GM18511 (cell line): ENCODE data around the gene GRM8.
A peak's percentile ranks its signal among the peaks of the same experiment; 100 is the strongest.

Source experiments
- ATAC-seq: cut with Tn5 transposase; IDR thresholded peaks from one replicate; pipeline ENCODE4 v1.9.1; 2021; ENCODE audit warnings: mild to moderate bottlenecking, moderate library complexity; ENCODE audit not compliant: unreplicated experiment

The GRM8 gene

DNA sequence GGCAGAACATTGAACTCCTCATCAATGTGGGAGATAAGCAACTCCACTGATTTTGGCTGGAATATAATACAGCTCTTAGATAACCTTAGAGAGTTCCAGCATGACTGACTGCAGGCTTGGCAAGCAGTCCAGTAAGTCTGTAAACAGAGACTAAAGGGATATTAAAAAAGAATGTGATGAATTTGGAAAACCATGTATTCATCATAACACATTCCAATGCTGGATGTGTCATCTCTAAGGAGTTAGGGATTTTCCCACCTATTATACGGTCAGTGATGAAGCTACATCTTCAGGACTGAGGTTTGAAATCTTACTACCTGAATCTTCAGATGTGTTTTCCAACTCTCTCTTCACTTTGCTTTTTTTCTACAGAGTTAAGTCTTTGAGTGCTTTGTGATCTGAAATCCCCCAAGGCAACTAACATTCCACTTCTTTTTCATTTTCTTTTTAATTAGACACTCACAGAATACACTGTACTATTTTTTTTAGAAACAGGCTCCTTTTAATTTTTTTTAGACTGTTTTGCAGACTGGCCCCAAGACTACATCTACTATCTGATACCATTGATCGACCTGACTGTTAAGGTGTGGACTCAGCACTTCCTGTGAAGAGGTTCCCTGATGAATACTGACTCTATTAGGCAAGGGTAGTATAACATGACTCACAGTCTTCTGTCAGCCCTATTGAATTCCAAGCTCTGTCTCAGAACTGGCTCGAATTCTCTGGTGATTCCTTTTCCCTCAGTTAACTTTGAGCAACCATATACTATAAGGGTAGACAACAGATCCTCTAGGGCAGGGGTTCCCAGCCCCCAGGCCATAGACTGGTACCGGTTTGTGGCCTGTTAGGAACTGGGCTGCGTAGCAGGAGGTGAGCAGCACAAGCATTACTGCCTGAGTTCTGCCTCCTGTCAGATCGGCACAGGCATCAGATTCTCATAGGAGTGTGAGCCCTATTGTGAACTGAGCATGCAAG is 678.2 kb downstream of the GRM8 start:
- ATAC-seq, result no peak

DNA sequence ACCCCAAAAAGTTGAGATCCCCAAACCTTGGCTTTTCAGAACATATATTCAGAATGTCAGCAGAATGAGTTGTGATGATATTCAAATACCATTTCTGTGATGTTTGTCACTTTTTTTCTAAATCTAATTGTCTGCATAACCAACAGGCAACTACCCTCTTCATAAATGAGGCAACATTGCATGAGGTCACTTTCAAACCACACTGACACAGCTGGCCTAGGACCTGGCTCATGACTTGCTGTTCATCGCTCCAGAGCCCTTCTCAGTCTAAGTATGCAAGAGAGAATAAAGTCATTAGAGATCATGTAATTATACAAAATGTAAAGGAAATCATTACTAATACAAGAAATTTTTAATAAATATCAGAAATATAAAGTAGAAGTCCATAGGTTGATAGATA is 681.9 kb downstream of the GRM8 start:
- no peak for ATAC-seq

DNA sequence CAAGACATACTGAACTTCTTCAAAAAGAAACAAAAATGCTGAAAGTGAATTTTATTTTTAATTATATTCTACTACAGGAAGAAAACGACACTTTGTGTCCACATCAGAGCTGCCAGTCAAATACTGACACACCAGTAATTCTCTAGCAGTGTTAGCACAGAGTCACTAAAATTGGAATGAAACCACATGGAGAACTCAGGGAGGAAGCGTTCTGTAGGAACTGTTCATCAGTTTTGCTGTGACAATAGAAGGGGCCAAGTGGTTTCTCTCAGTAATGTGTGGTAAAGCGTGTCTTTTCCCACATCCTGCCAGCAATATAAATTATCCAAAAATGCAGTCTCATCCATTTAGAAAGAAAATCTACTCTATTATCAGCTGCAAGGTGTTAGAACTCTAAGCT is 683.3 kb downstream of the GRM8 start:
- ATAC-seq, result peak; percentile 62

GRCh38 chr7:126557271-126557670 is 695.5 kb downstream of the GRM8 start:
- peak; percentile 58 for ATAC-seq

DNA sequence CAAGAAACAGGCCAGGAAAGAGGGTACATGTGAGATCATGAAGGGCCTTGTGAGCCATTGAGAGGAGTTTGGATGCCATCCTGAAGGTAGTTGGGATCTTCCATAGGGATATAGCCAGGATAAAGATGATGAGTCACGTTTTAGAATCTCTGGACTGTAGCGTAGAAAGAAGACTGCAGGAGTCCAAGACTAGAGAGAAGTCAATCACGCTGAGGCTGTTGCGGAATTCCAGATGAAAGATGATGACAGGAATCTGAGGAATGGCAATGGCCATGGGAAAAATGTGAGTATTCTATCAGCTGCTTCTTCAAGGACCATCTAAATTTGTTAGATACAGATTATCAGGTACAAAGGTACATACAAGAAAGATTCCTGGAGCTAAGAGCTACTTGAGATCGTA is 711.3 kb downstream of the GRM8 start:
- no peak for ATAC-seq

DNA sequence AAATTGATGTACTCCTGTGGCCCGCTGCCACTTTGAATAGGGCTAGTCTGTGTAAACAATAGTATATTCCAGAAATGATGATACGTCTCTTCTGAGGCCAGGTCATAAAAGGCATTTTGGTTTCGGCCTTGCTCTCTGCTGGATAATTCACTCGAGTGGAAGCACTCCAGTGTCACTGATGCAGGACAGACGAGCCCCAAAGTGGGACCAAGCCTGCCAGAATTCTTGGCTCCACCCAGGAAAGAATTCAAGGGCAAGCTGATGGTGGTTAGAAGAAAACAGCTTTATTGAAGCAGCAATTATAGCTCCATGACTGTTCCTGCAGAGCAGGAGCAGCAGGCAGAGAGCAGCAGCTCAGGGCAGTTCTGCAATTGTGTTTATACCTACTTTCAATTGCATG is 717.6 kb downstream of the GRM8 start:
- no peak for ATAC-seq

- ATAC-seq, result no peak
Observed at GRCh38 chr7:126533715-126534114, 719.0 kb downstream of the GRM8 start.

DNA sequence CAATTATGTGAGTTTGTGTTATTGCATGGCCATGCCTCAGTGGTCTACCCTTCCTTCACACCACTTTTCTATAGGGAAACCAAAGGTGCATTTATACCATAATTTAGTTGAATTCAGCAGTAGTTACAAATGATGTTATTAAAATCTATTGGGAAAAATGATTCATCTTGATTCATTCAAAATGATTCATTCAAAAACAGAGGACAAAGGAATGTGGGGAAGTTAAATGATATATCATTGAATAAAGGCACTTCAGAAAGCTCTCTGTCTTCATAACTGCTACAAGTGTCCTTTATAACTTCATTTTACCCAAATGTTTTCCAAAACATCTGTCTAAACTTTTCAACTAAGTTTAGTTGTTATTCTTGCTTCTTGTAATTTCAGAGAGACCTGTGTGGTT is 722.9 kb downstream of the GRM8 start:
- ATAC-seq, result no peak

- peak; percentile 77 for ATAC-seq
Observed at GRCh38 chr7:126529254-126529653, 723.5 kb downstream of the GRM8 start.

DNA sequence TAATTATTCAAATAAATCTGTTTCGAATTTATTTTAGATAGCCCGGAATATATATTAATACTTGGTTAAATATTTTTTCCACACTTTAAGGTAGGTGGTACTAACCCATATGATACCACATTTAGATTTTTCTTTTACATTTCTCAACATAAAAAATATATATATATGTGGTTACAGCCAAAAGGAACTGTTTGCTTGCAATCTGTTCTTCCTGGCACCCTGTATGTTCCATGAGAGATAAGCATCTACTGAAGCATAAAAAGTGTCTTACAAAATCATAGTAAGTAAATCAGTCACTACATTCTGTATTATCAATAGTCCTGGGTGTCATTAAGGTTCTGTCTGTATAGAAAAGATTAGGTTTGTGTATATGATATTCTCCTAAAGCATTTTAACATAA is 726.8 kb downstream of the GRM8 start:
- ATAC-seq, result no peak

GRCh38 chr7:126524967-126525366 is 727.8 kb downstream of the GRM8 start:
- no peak for ATAC-seq

GRCh38 chr7:126511046-126511445 is 741.7 kb downstream of the GRM8 start:
- ATAC-seq, result no peak

GRCh38 chr7:126501617-126502016 is 751.1 kb downstream of the GRM8 start:
- ATAC-seq, result peak; percentile 85

DNA sequence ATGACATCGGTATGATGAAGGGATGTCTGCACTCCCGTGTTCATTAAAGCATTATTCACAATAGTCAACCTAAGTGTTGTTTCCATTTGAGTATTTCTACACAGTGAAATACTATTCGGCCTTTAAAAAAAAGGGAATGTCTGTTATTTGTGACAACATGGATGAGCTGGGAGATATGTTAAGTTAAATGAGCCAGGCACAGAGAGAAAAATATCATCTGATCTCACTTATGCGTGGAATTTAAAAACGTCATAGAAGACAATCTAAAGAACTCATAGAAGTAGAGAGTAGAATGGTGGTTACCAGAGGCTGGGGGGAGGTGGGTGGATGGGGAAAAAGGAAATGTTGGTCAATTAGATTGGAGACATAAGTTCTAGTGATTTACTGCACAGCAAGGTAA is 753.3 kb downstream of the GRM8 start:
- ATAC-seq, result no peak

DNA sequence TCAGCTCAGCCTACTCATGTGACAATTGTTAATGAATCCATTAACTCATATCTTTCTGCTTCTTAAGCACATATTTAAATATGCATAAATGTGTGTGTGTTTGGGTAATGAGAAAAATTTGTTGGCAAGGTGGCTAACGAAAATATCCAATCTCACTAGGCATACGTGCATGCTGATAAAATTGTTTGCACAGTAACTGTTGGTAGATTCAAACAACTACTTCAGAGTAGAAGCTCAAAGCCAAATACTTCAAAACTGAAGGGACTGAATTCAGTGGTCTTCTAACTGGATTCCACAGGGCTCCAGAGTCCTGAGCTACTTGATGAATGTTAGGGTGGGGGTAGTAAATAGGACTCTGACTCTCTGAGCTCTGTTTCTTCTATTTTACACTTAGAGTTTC is 757.0 kb downstream of the GRM8 start:
- no peak for ATAC-seq

DNA sequence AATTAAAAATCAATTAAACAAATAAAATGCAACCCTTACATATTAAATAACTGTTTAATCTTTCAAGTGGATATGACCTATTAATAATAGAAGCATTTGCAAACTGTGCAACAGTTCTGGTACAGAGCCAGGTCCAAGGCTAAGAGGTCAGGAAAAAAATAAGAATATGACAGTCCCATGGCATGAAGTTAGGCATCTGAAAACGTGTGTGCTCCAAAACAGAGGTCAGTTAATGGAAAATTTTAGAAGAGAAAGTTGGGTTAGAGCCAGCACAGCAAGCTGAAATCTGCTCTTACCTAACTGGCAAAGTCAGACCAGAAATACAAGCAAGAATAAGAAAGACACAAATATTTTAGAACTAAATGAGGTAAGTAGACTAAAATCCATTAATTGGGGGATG is 757.7 kb downstream of the GRM8 start:
- no peak for ATAC-seq

GRCh38 chr7:126493801-126494200 is 758.9 kb downstream of the GRM8 start:
- ATAC-seq, result peak; percentile 75

DNA sequence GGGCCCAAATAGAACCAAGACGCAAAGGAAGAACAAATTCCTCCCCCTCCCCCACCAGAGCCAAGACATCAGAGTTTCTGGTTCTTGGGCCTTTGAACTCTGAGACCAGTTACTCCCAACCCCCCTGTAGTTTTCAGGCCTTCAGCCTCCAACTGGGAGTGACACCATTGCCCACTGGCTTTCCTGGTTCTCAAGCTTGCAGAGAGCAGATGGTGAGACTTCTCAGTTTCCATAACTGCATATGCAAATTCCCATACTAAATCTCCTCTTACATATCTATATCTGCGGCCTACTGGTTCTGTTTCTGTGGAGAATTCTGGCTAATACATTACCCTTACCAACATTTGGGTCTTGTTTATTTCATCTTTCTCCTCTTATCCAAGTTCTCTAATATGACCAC is 762.9 kb downstream of the GRM8 start:
- no peak for ATAC-seq

- peak; percentile 57 for ATAC-seq
Observed at GRCh38 chr7:126487728-126488442, 764.9 kb downstream of the GRM8 start.

GRCh38 chr7:126486806-126487205 is 765.9 kb downstream of the GRM8 start:
- ATAC-seq, result no peak

DNA sequence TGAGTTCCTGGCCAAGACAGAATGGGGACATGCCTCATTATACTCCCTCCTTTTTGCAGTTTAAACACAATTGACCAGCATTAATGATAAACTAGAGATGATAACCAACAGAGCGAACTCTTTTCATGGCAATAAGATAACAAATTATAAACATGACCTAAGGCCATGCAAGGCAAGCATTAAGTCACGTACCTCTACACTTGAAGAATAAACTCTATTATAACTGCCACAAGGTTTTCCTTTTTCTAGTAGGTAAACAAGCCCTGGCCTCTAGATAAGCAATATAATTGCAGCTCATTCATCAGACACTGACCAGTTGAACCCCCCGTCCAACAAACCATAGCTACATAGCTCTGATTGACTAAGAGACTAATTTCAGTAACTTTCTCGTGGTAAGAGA is 767.0 kb downstream of the GRM8 start:
- no peak for ATAC-seq

GRCh38 chr7:126483972-126484371 is 768.8 kb downstream of the GRM8 start:
- ATAC-seq, result no peak
